Neuronal stem cell (in vitro differentiated cells): Measurements from ENCODE around the gene USP30.

ENCODE experiments used
- DNase-seq: peaks from one replicate; pipeline ENCODE4 v3.0.0-alpha.2; 2013; ENCODE audit warnings: low spot score
- H2AFZ ChIP-seq: one replicate; pipeline ENCODE4 v1.6.1; 2013; ENCODE audit warnings: mild to moderate bottlenecking, low read length, inconsistent platforms
- H2AK5ac ChIP-seq: 2 replicates; pipeline ENCODE4 v1.6.1; 2013; ENCODE audit warnings: low read depth, mild to moderate bottlenecking, inconsistent platforms, low read length, moderate library complexity, mixed read lengths
- H2BK120ac ChIP-seq: 2 replicates; pipeline ENCODE4 v1.6.1; 2013; ENCODE audit warnings: low read depth, mild to moderate bottlenecking, inconsistent platforms, low read length, moderate library complexity, mixed read lengths
- H2BK12ac ChIP-seq: one replicate; pipeline ENCODE4 v1.6.1; 2013; ENCODE audit warnings: low read length, inconsistent platforms
- H2BK15ac ChIP-seq: 2 replicates; pipeline ENCODE4 v1.6.1; 2013; ENCODE audit warnings: mild to moderate bottlenecking, low read length, inconsistent platforms, mixed read lengths
- H2BK5ac ChIP-seq: one replicate; pipeline ENCODE4 v1.6.1; 2013; ENCODE audit warnings: inconsistent platforms, mild to moderate bottlenecking, low read length, moderate library complexity
- H3K14ac ChIP-seq: one replicate; pipeline ENCODE4 v1.6.1; 2013; ENCODE audit warnings: low read length, inconsistent platforms
- H3K18ac ChIP-seq: 2 replicates; pipeline ENCODE4 v1.6.1; 2013; ENCODE audit warnings: low read length, inconsistent platforms
- H3K23ac ChIP-seq: 2 replicates; pipeline ENCODE4 v1.6.1; 2013; ENCODE audit warnings: low read depth, mild to moderate bottlenecking, mixed read lengths, low read length, inconsistent platforms; ENCODE audit not compliant: poor library complexity
- H3K27ac ChIP-seq: replicated peaks from 3 replicates; pipeline ENCODE4 v1.5.1; 2013; ENCODE audit warnings: low read length, inconsistent platforms
- H3K27me3 ChIP-seq, 3 experiments: 2 replicates each; pipeline ENCODE4 v1.6.1; 2013; ENCODE audit warnings: low read length in 3 of 3, mild to moderate bottlenecking in 2 of 3, inconsistent platforms in 1 of 3, low read depth in 1 of 3, mixed read lengths in 1 of 3, moderate library complexity in 1 of 3; ENCODE audit not compliant: control insufficient read depth in 3 of 3, insufficient read depth in 3 of 3
- H3K36me3 ChIP-seq, 2 donors: replicated peaks in 1 of 2; 2 replicates each; pipeline ENCODE4 v1.6.1; 2013; ENCODE audit warnings: low read length in 2 of 2; ENCODE audit not compliant: control insufficient read depth in 2 of 2, insufficient read depth in 2 of 2
- H3K4ac ChIP-seq: 2 replicates; pipeline ENCODE4 v1.6.1; 2013; ENCODE audit warnings: inconsistent platforms, mild to moderate bottlenecking, low read length, moderate library complexity
- H3K4me1 ChIP-seq, 2 donors: 1 replicate in 1 of 2; 2 replicates in 1 of 2; pipeline ENCODE4 v1.6.1; 2013; ENCODE audit warnings: low read length in 2 of 2, low read depth in 1 of 2; ENCODE audit not compliant: control insufficient read depth in 2 of 2, insufficient read depth in 1 of 2
- H3K4me2 ChIP-seq: one replicate; pipeline ENCODE4 v1.6.1; 2013; ENCODE audit warnings: mild to moderate bottlenecking, low read length, inconsistent platforms; ENCODE audit not compliant: insufficient read depth, poor library complexity, severe bottlenecking
- H3K4me3 ChIP-seq, 2 donors: 2 replicates each; pipeline ENCODE4 v1.5.1; 2013; ENCODE audit warnings: low read length in 2 of 2, mild to moderate bottlenecking in 2 of 2, inconsistent platforms in 1 of 2, moderate library complexity in 1 of 2
- H3K79me1 ChIP-seq: one replicate; pipeline ENCODE4 v1.6.1; 2013; ENCODE audit warnings: low read depth, mild to moderate bottlenecking, inconsistent platforms, low read length, moderate library complexity
- H3K9ac ChIP-seq: one replicate; pipeline ENCODE4 v1.6.1; 2013; ENCODE audit warnings: mild to moderate bottlenecking, low read depth, low read length, inconsistent platforms; ENCODE audit not compliant: poor library complexity
- H3K9me3 ChIP-seq, 2 donors: replicated peaks in 1 of 2; 2 replicates each; pipeline versions ENCODE3 to v1.6.1; 2013; ENCODE audit warnings: low read length in 2 of 2, mild to moderate bottlenecking in 2 of 2, inconsistent platforms in 1 of 2, low read depth in 1 of 2, mixed read lengths in 1 of 2, moderate library complexity in 1 of 2; ENCODE audit not compliant: control insufficient read depth in 2 of 2, insufficient read depth in 1 of 2
- H4K8ac ChIP-seq: one replicate; pipeline ENCODE4 v1.6.1; 2013; ENCODE audit warnings: low read depth, mild to moderate bottlenecking, inconsistent platforms, low read length, moderate library complexity
- H4K91ac ChIP-seq: one replicate; pipeline ENCODE4 v1.6.1; 2013; ENCODE audit warnings: low read length, low read depth, mild to moderate bottlenecking, inconsistent platforms; ENCODE audit not compliant: poor library complexity
- WGBS, 2 donors: extraction: QIAGEN DNeasy Blood & Tissue Kit; methylation state at CpG; one replicate each; pipeline ENCODE4 v1.1.7; 2013; ENCODE audit warnings: missing lambda C conversion rate in 2 of 2, mixed read lengths in 1 of 2; ENCODE audit not compliant: insufficient read length in 2 of 2, insufficient replicate concordance in 1 of 2; ENCODE audit errors: extremely low coverage in 2 of 2; 5-methylcytosine and 5-hydroxymethylcytosine counted together

USP30 gene

GRCh38 chr12:109110988-109111495, 58.7 kb downstream of the USP30 start:
- H3K4ac ChIP-seq: no peak overlapping the region
- peak overlapping the region; percentile 95 for H2AFZ ChIP-seq
- peaks cover 3% of the 10 kb centered on the region for H3K79me1 ChIP-seq
- no CpG with 5 or more reads among the region's 28 CpGs for WGBS, 2 donors
- H2BK5ac ChIP-seq: no peak overlapping the region
- H3K18ac ChIP-seq: peak overlapping the region; percentile 62
- peak overlapping the region; percentile 41 for H2BK15ac ChIP-seq
- peak overlapping the region; percentile 64 for H3K9ac ChIP-seq
- peak overlapping the region; percentile 45 for H3K23ac ChIP-seq
- DNase-seq: peak; percentile 75
- no peak overlapping the region for H2BK120ac ChIP-seq
- H3K27me3 ChIP-seq: no peaks in the 10 kb centered on the region
- H3K4me2 ChIP-seq: peak overlapping the region; percentile 75
- no peak overlapping the region for H2BK12ac ChIP-seq
- no peaks in the 10 kb centered on the region for H3K9me3 ChIP-seq
- H3K14ac ChIP-seq: no peak overlapping the region
- peaks cover 14 to 21% of the 10 kb centered on the region in 2 donors for H3K4me1 ChIP-seq
- peaks cover 17 to 43% of the 10 kb centered on the region in 2 donors for H3K36me3 ChIP-seq
- H4K8ac ChIP-seq: no peak overlapping the region
- no peak overlapping the region for H2AK5ac ChIP-seq
- peak overlapping the region; percentile 64 for H3K27ac ChIP-seq
- no peak overlapping the region for H4K91ac ChIP-seq
- peak overlapping the region; percentile 13 to 76 for H3K4me3 ChIP-seq

- no CpG with 5 or more reads among the region's 11 CpGs for WGBS, 2 donors
- Histone ChIP-seq H3K27me3 (no peaks in the 10 kb centered on the region), H2AK5ac (no peak overlapping the region), H3K4me3 (no peak overlapping the region), H2BK15ac (no peak overlapping the region), H3K9me3 (no peaks in the 10 kb centered on the region), H3K23ac (no peak overlapping the region), H4K91ac (no peak overlapping the region), H3K9ac (no peak overlapping the region), H3K36me3 (peaks cover 10 to 28% of the 10 kb centered on the region in 2 donors), H3K4ac (no peak overlapping the region), H4K8ac (no peak overlapping the region), H3K27ac (no peak overlapping the region), H2BK120ac (no peak overlapping the region), H3K4me2 (no peak overlapping the region), H3K79me1 (no peaks in the 10 kb centered on the region), H3K4me1 (peaks cover 17 to 24% of the 10 kb centered on the region in 2 donors), H3K18ac (no peak overlapping the region), H2BK5ac (no peak overlapping the region), H2AFZ (no peak overlapping the region), H3K14ac (no peak overlapping the region), H2BK12ac (no peak overlapping the region)
- no peak for DNase-seq
Measured at GRCh38 chr12:109112720-109113465, 60.5 kb downstream of the USP30 start.

- WGBS, 2 donors: no CpG with 5 or more reads among the region's 5 CpGs
- Histone ChIP-seq H3K18ac (no peak overlapping the region), H3K4me2 (no peak overlapping the region), H4K8ac (no peak overlapping the region), H3K9me3 (no peaks in the 10 kb centered on the region), H2AFZ (no peak overlapping the region), H4K91ac (no peak overlapping the region), H3K4ac (no peak overlapping the region), H2BK120ac (no peak overlapping the region), H3K4me1 (peaks cover 17 to 24% of the 10 kb centered on the region in 2 donors), H3K14ac (no peak overlapping the region), H3K23ac (no peak overlapping the region), H3K36me3 (peaks cover 9 to 19% of the 10 kb centered on the region in 2 donors), H3K9ac (no peak overlapping the region), H2AK5ac (no peak overlapping the region), H3K27ac (no peak overlapping the region), H2BK5ac (no peak overlapping the region), H2BK12ac (no peak overlapping the region), H2BK15ac (no peak overlapping the region), H3K27me3 (no peaks in the 10 kb centered on the region), H3K4me3 (no peak overlapping the region), H3K79me1 (no peaks in the 10 kb centered on the region)
- DNase-seq: no peak
Measured at GRCh38 chr12:109113661-109114321, 61.4 kb downstream of the USP30 start.

GRCh38 chr12:109114644-109115043, 62.3 kb downstream of the USP30 start:
- Histone ChIP-seq H3K4me2 (no peak overlapping the region), H3K4ac (no peak overlapping the region), H3K9me3 (no peaks in the 10 kb centered on the region), H3K79me1 (no peaks in the 10 kb centered on the region), H3K36me3 (peaks cover 6 to 14% of the 10 kb centered on the region in 2 donors), H2BK120ac (no peak overlapping the region), H3K23ac (no peak overlapping the region), H3K9ac (no peak overlapping the region), H3K27ac (no peak overlapping the region), H4K8ac (no peak overlapping the region), H3K27me3 (no peaks in the 10 kb centered on the region), H2BK12ac (no peak overlapping the region), H3K18ac (no peak overlapping the region), H3K4me1 (peaks cover 17 to 24% of the 10 kb centered on the region in 2 donors), H2AK5ac (no peak overlapping the region), H4K91ac (no peak overlapping the region), H2AFZ (no peak overlapping the region), H3K4me3 (no peak overlapping the region), H3K14ac (no peak overlapping the region), H2BK15ac (no peak overlapping the region), H2BK5ac (no peak overlapping the region)
- no CpG with 5 or more reads among the region's 2 CpGs for WGBS, 2 donors
- no peak for DNase-seq
